K562 (cell line): ENCODE measurements around the gene TMCO4. TPM values are rescaled to one million over a fixed set of nuclear protein-coding genes. Genes with fewer than 3 reads are reported as not detected.

Source experiments
- ATAC-seq: fragments of 200-7000 bp; cut with Tn5 transposase; 3 replicates; pipeline ENCODE4 v1.9.1; 2020; ENCODE audit warnings: moderate library complexity
- BruUV-seq: library from RNA; stranded (reverse); fragments of 400-500 nt; replicated peaks from 2 replicates; lab custom pipeline; 2021; lab: Mats Ljungman, UMichigan
- CTCF ChIA-PET: fragments of 300-600 bp; formaldehyde crosslinking; extraction: SDS; loops from one replicate; lab custom pipeline; 2021; ENCODE audit warnings: low intra/inter-chr PET ratio; lab: Yijun Ruan, JAX
- POLR2A ChIA-PET: fragments of 300-600, 350-650 bp; sonication (Branson Sonifier 250); formaldehyde crosslinking; extraction: SDS; loops from one replicate; lab custom pipeline; 2021; ENCODE audit warnings: antibody characterized with exemption, inconsistent platforms; lab: Yijun Ruan, JAX
- DNase-seq, 4 experiments: peaks; one replicate each; pipeline versions ENCODE4 v3.0.0 to v3.0.0-alpha.2; 2011 to 2018; ENCODE audit warnings: low spot score in 3 of 4, mixed read lengths in 3 of 4; ENCODE audit errors: extremely low read depth in 1 of 4
- FAIRE-seq: peaks from 2 replicates; lab custom pipeline; 2011; peaks lifted over from hg19 to GRCh38; lab: Jason Lieb, UNC
- H2AFZ ChIP-seq: 2 replicates; pipeline ENCODE4 v1.6.0; 2011; ENCODE audit warnings: low read depth, low read length, control low read depth, inconsistent platforms
- H3K27ac ChIP-seq: fragments of 200-600 bp; 3 replicates; pipeline ENCODE4 v1.8.0; 2011; ENCODE audit warnings: low read depth, mild to moderate bottlenecking, control low read depth, inconsistent platforms, low read length, moderate library complexity, mixed read lengths; ENCODE audit errors: extremely low read depth
- H3K27me3 ChIP-seq, 2 experiments: fragments of 300-600 bp in 1 of 2; 2 replicates in 1 of 2; 3 replicates in 1 of 2; pipeline versions ENCODE4 v1.6.0 to v1.8.0; 2011; ENCODE audit warnings: inconsistent platforms in 2 of 2, low read length in 2 of 2, mild to moderate bottlenecking in 1 of 2, mixed read lengths in 1 of 2, moderate library complexity in 1 of 2; ENCODE audit not compliant: control insufficient read depth in 2 of 2, insufficient read depth in 2 of 2
- H3K36me3 ChIP-seq: fragments of 300-600 bp; 3 replicates; pipeline ENCODE4 v1.8.0; 2011; ENCODE audit warnings: mild to moderate bottlenecking, low read length, inconsistent platforms; ENCODE audit not compliant: control insufficient read depth, insufficient read depth
- H3K4me1 ChIP-seq, 2 experiments: fragments of 200-600 bp in 1 of 2; replicated peaks in 1 of 2; 2 replicates in 1 of 2; 3 replicates in 1 of 2; pipeline versions ENCODE4 v1.5.1 to v1.8.0; 2011; ENCODE audit warnings: inconsistent platforms in 2 of 2, low read length in 2 of 2, mild to moderate bottlenecking in 1 of 2, mixed read lengths in 1 of 2, moderate library complexity in 1 of 2; ENCODE audit not compliant: control insufficient read depth in 2 of 2, insufficient read depth in 2 of 2
- H3K4me2 ChIP-seq: 2 replicates; pipeline ENCODE4 v1.6.1; 2011; ENCODE audit warnings: low read length, control low read depth, inconsistent platforms, mixed read lengths; ENCODE audit not compliant: insufficient read depth
- H3K4me3 ChIP-seq: fragments of 200-600 bp; sonication (generic), shearing (Covaris generic); 2 replicates; pipeline ENCODE4 v1.5.1; 2016; ENCODE audit warnings: control low read depth, inconsistent platforms
- H3K79me2 ChIP-seq: fragments of 200-600 bp; 3 replicates; pipeline ENCODE4 v1.8.0; 2011; ENCODE audit warnings: low read length, inconsistent platforms; ENCODE audit not compliant: control insufficient read depth, insufficient read depth
- H3K9ac ChIP-seq, 2 experiments: 2 replicates each; pipeline versions ENCODE4 v1.6.0 to v1.6.1; 2011; ENCODE audit warnings: low read depth in 2 of 2, low read length in 2 of 2, control low read depth in 1 of 2, inconsistent platforms in 1 of 2, mild to moderate bottlenecking in 1 of 2, mixed read lengths in 1 of 2; ENCODE audit not compliant: insufficient read depth in 1 of 2
- H3K9me1 ChIP-seq: one replicate; pipeline ENCODE4 v1.6.0; 2011; ENCODE audit warnings: inconsistent platforms, mild to moderate bottlenecking, low read length, moderate library complexity; ENCODE audit not compliant: control insufficient read depth, insufficient read depth
- H3K9me3 ChIP-seq: replicated peaks from 2 replicates; pipeline ENCODE4 v1.5.1; 2011; ENCODE audit warnings: low read depth, low read length, inconsistent platforms; ENCODE audit not compliant: control insufficient read depth, insufficient read depth
- H4K20me1 ChIP-seq: replicated peaks from 2 replicates; pipeline ENCODE4 v1.6.1; 2011; ENCODE audit warnings: low read length, inconsistent platforms, mixed read lengths; ENCODE audit not compliant: control insufficient read depth, insufficient read depth
- BACH1 ChIP-seq: fragments of 200-800 bp; sonication (Bioruptor generic); IDR thresholded peaks from 2 replicates; pipeline ENCODE4 v1.6.1; 2016; ENCODE audit warnings: missing genetic modification characterization, missing compliant biosample characterization
- BRD4 ChIP-seq: fragments of 200-600 bp; sonication (generic); IDR thresholded peaks from 2 replicates; pipeline ENCODE4 v1.6.1; 2017; ENCODE audit warnings: inconsistent platforms
- KAT7 ChIP-seq: sonication (generic); formaldehyde crosslinking; IDR thresholded peaks from 2 replicates; pipeline ENCODE4 v1.8.0; 2022; ENCODE audit warnings: missing genetic modification reagents, mild to moderate bottlenecking, borderline replicate concordance
- KLF10 ChIP-seq: fragments of 250-450 bp; sonication (Bioruptor Pico); IDR thresholded peaks from 2 replicates; pipeline ENCODE4 v1.6.1; 2021; ENCODE audit warnings: matching md5 sums
- L3MBTL2 ChIP-seq: fragments of 450-650 bp; IDR thresholded peaks from 2 replicates; pipeline ENCODE4 v1.6.1; 2016; ENCODE audit warnings: mild to moderate bottlenecking, moderate library complexity
- NR3C1 ChIP-seq: sonication (generic); formaldehyde crosslinking; IDR thresholded peaks from 2 replicates; pipeline ENCODE4 v1.8.1; 2022; ENCODE audit warnings: missing genetic modification reagents
- RFX7 ChIP-seq: fragments of 250-450 bp; sonication (Bioruptor Pico); IDR thresholded peaks from 2 replicates; pipeline ENCODE4 v1.5.1; 2021; ENCODE audit warnings: mild to moderate bottlenecking
- TFAM ChIP-seq: fragments of 250-450 bp; sonication (Bioruptor Pico); conservative IDR thresholded peaks from 2 replicates; pipeline ENCODE4 v1.5.0; 2021; ENCODE audit warnings: mild to moderate bottlenecking, moderate library complexity
- ZNF589 ChIP-seq: fragments of 200-800 bp; sonication (Bioruptor generic); IDR thresholded peaks from 2 replicates; pipeline ENCODE4 v1.6.1; 2016; ENCODE audit warnings: low read depth, missing genetic modification characterization, missing compliant biosample characterization
- WGBS: fragments of 100-300 bp; shearing (Covaris generic); methylation state at CpG from one replicate; pipeline ENCODE4 v1.1.6; 2016; ENCODE audit warnings: low coverage, mixed read lengths; ENCODE audit not compliant: insufficient coverage; ENCODE audit errors: missing lambda C conversion rate; 5-methylcytosine and 5-hydroxymethylcytosine counted together
- in situ Hi-C: fragments of 300-500 bp; cut with MboI; formaldehyde crosslinking; loops from 4 replicates; pipeline ENCODE4 v1.15.0; 2018; ENCODE audit warnings: inconsistent platforms, mixed read lengths
- intact Hi-C: fragments of 100-400 bp; cut with micrococcal nuclease; formaldehyde crosslinking; loops from 2 replicates; pipeline ENCODE4 v1.14.2; 2022
- polyA plus RNA-seq, 8 experiments: library from polyadenylated mRNA; depleted of rRNA in 4 of 8; stranded (reverse) in 5 of 8; unstranded in 3 of 8; fragments of >200 nt; fragmentation: Nextera tagmentation in 2 of 8; fragmentation: Illumina TruSeq in 1 of 8; extraction: Ambion mirVana in 2 of 8; extraction: Trizol in 1 of 8; gene quantifications; 2 replicates each; pipeline versions ENCODE4 v1.2.1 to v1.2.3, GENCODE V29; 2011 to 2014; ENCODE audit warnings: inconsistent platforms in 1 of 8, missing spikeins in 1 of 8
- total RNA-seq, 7 experiments: library from RNA; depleted of rRNA in 6 of 7; stranded (reverse); fragments of >200 nt in 6 of 7; fragmentation: Illumina TruSeq in 2 of 7; extraction: Trizol in 2 of 7; gene quantifications; 2 replicates each; pipeline versions ENCODE4 v1.2.1 to v1.2.3, GENCODE V29; 2011 to 2021; ENCODE audit warnings: low replicate concordance in 1 of 7
- TF ChIP-seq, protein P1 (sequence below): fragments of 250-450 bp; sonication (Bioruptor Pico); IDR thresholded peaks from 2 replicates; pipeline ENCODE4 v1.4.0; 2020
- TF ChIP-seq, protein P2 (sequence below): IDR thresholded peaks from 2 replicates; pipeline ENCODE4 v1.6.1; 2016; ENCODE audit warnings: missing genetic modification characterization, missing compliant biosample characterization

The TMCO4 gene
- total and polyA plus RNA-seq, 9 of the 15 experiments (the other 6 are each of a cell fraction or from before 2014, with no cell fraction given), result 0.06 to 2.1 (median 1.2) TPM

GRCh38 chr1:19786988-19787423 is 12.7 kb downstream of the TMCO4 start:
- POLR2A ChIA-PET, result interaction anchor here (0.8 to 1.4 kb wide), 3 partner anchors 10 to 16 kb away, joined by 3 to 4 read pairs (median 3); no protein-coding TSS in a partner anchor
- ATAC-seq, result no peak; the same call in 2 of the 3 replicates
- Histone ChIP-seq H3K4me3 (no peak overlapping the region), H3K27ac (no peak overlapping the region), H3K4me2 (no peak overlapping the region), H3K79me2 (no peaks in the 10 kb centered on the region), H3K27me3 (peaks cover 16 to 32% of the 10 kb centered on the region in 2 experiments), H3K36me3 (no peaks in the 10 kb centered on the region), H3K9me1 (no peaks in the 10 kb centered on the region), H3K4me1 (no peaks in the 10 kb centered on the region), H3K9me3 (no peaks in the 10 kb centered on the region), H2AFZ (no peak overlapping the region), H4K20me1 (no peaks in the 10 kb centered on the region), H3K9ac (no peak overlapping the region)
- intact Hi-C loops, result no loop called here
- TF ChIP-seq TFAM (CRISPR knock-in tag) (no peak), BRD4 (no peak), KLF10 (CRISPR knock-in tag) (no peak), BACH1 (tag) (no peak), KAT7 (no peak), ZNF589 (CRISPR knock-in tag) (no peak), RFX7 (CRISPR knock-in tag) (no peak), NR3C1 (CRISPR knock-in tag) (no peak), L3MBTL2 (no peak)
- TF ChIP-seq, protein P1, sequence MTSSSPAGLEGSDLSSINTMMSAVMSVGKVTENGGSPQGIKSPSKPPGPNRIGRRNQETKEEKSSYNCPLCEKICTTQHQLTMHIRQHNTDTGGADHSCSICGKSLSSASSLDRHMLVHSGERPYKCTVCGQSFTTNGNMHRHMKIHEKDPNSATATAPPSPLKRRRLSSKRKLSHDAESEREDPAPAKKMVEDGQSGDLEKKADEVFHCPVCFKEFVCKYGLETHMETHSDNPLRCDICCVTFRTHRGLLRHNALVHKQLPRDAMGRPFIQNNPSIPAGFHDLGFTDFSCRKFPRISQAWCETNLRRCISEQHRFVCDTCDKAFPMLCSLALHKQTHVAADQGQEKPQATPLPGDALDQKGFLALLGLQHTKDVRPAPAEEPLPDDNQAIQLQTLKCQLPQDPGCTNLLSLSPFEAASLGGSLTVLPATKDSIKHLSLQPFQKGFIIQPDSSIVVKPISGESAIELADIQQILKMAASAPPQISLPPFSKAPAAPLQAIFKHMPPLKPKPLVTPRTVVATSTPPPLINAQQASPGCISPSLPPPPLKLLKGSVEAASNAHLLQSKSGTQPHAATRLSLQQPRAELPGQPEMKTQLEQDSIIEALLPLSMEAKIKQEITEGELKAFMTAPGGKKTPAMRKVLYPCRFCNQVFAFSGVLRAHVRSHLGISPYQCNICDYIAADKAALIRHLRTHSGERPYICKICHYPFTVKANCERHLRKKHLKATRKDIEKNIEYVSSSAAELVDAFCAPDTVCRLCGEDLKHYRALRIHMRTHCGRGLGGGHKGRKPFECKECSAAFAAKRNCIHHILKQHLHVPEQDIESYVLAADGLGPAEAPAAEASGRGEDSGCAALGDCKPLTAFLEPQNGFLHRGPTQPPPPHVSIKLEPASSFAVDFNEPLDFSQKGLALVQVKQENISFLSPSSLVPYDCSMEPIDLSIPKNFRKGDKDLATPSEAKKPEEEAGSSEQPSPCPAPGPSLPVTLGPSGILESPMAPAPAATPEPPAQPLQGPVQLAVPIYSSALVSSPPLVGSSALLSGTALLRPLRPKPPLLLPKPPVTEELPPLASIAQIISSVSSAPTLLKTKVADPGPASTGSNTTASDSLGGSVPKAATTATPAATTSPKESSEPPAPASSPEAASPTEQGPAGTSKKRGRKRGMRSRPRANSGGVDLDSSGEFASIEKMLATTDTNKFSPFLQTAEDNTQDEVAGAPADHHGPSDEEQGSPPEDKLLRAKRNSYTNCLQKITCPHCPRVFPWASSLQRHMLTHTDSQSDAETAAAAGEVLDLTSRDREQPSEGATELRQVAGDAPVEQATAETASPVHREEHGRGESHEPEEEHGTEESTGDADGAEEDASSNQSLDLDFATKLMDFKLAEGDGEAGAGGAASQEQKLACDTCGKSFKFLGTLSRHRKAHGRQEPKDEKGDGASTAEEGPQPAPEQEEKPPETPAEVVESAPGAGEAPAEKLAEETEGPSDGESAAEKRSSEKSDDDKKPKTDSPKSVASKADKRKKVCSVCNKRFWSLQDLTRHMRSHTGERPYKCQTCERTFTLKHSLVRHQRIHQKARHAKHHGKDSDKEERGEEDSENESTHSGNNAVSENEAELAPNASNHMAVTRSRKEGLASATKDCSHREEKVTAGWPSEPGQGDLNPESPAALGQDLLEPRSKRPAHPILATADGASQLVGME (CRISPR knock-in tag), result no peak
- TF ChIP-seq, protein P2, sequence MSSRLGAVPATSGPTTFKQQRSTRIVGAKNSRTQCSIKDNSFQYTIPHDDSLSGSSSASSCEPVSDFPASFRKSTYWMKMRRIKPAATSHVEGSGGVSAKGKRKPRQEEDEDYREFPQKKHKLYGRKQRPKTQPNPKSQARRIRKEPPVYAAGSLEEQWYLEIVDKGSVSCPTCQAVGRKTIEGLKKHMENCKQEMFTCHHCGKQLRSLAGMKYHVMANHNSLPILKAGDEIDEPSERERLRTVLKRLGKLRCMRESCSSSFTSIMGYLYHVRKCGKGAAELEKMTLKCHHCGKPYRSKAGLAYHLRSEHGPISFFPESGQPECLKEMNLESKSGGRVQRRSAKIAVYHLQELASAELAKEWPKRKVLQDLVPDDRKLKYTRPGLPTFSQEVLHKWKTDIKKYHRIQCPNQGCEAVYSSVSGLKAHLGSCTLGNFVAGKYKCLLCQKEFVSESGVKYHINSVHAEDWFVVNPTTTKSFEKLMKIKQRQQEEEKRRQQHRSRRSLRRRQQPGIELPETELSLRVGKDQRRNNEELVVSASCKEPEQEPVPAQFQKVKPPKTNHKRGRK (tag), result no peak
- CTCF ChIA-PET, result no interaction called here
- WGBS, result 2% methylated on average over 9 of the region's 9 CpGs
- in situ Hi-C loops, result no loop called here
- BruUV-seq, result no TSS peak
- no peak for FAIRE-seq
- DNase-seq, result no peak
